Panc1 (cell line): Measurements from ENCODE around the gene NKAPL. TPM values are rescaled to one million over a fixed set of nuclear protein-coding genes. Genes with fewer than 3 reads are reported as not detected.

Experiments
- ATAC-seq: fragments of 200-7000 bp; cut with Tn5 transposase; 2 replicates; pipeline ENCODE4 v1.9.1; 2020; ENCODE audit warnings: mild to moderate bottlenecking, moderate library complexity
- Bru-seq: library from RNA; stranded (reverse); fragments of 400-500 nt; gene quantifications from one replicate; lab custom pipeline; 2021; lab: Mats Ljungman, UMichigan
- BruChase-seq, 2 experiments: library from RNA; stranded (reverse); fragments of 400-500 nt; gene quantifications; one replicate each; lab custom pipeline; 2021; lab: Mats Ljungman, UMichigan
- BruUV-seq: library from RNA; stranded (reverse); fragments of 400-500 nt; replicated peaks from 2 replicates; lab custom pipeline; 2021; lab: Mats Ljungman, UMichigan
- CTCF ChIA-PET: fragments of 300-600 bp; sonication (Branson Sonifier 250); formaldehyde crosslinking; loops from one replicate; lab custom pipeline; 2022; ENCODE audit warnings: antibody characterized with exemption; lab: Charles Lee
- POLR2A ChIA-PET: fragments of 300-600 bp; sonication (Branson Sonifier 250); formaldehyde crosslinking; loops from one replicate; lab custom pipeline; 2022; ENCODE audit warnings: antibody characterized with exemption; lab: Charles Lee
- DNase-seq: peaks from one replicate; pipeline ENCODE4 v3.0.0-alpha.2; 2010; ENCODE audit warnings: low read depth, low spot score
- H3K27ac ChIP-seq: 2 replicates; pipeline ENCODE4 v1.5.1; 2011; ENCODE audit warnings: mild to moderate bottlenecking, low read length, inconsistent platforms
- H3K27me3 ChIP-seq: fragments of 200-500 bp; sonication (Bioruptor generic); 2 replicates; pipeline ENCODE4 v1.6.0; 2014; ENCODE audit warnings: low read length, inconsistent platforms; ENCODE audit not compliant: control insufficient read depth, insufficient read depth
- H3K36me3 ChIP-seq: fragments of 200-500 bp; sonication (Bioruptor generic); 2 replicates; pipeline ENCODE4 v1.5.1; 2014; ENCODE audit warnings: inconsistent platforms, mild to moderate bottlenecking, low read length, moderate library complexity; ENCODE audit not compliant: control insufficient read depth, insufficient read depth
- H3K4me1 ChIP-seq: 2 replicates; pipeline ENCODE4 v1.5.1; 2011; ENCODE audit warnings: inconsistent platforms, mild to moderate bottlenecking, low read length, moderate library complexity; ENCODE audit not compliant: control insufficient read depth, insufficient read depth
- H3K4me3 ChIP-seq, 2 experiments: 2 replicates each; pipeline ENCODE4 v1.5.1; 2011 to 2012; ENCODE audit warnings: low read depth in 2 of 2, low read length in 2 of 2, mild to moderate bottlenecking in 2 of 2, inconsistent platforms in 1 of 2, moderate library complexity in 1 of 2
- H3K9me3 ChIP-seq: fragments of 200-500 bp; sonication (Bioruptor generic); 2 replicates; pipeline ENCODE4 v1.5.1; 2014; ENCODE audit warnings: low read depth, mild to moderate bottlenecking, inconsistent platforms, low read length, moderate library complexity; ENCODE audit not compliant: control insufficient read depth, insufficient read depth
- POLR2AphosphoS5 ChIP-seq: IDR thresholded peaks from 2 replicates; pipeline ENCODE4 v1.6.1; 2012; ENCODE audit warnings: mild to moderate bottlenecking, low read depth, low read length, moderate library complexity
- SIN3A ChIP-seq: IDR thresholded peaks from 2 replicates; pipeline ENCODE4 v1.6.1; 2012; ENCODE audit warnings: low read depth, mild to moderate bottlenecking, low read length, moderate library complexity, borderline replicate concordance; ENCODE audit not compliant: insufficient read depth
- TCF7L2 ChIP-seq: IDR thresholded peaks from 2 replicates; pipeline ENCODE4 v1.6.1; 2011; ENCODE audit warnings: mild to moderate bottlenecking, low read depth, low read length, inconsistent platforms
- in situ Hi-C: cut with HindIII; loops from 2 replicates; pipeline ENCODE4 v1.10.0; 2016; ENCODE audit warnings: low sequenced_read_pairs, low pct_unique_long_range_greater_than_20kb
- intact Hi-C: fragments of 100-400 bp; cut with micrococcal nuclease; formaldehyde crosslinking; loops from one replicate; pipeline ENCODE4 v1.10.0; 2022; ENCODE audit not compliant: unreplicated experiment
- long read RNA-seq: library from polyadenylated mRNA; unstranded; transcript quantifications from one replicate; pipeline ENCODE4 v2.0.0, GENCODE V29; 2021; ENCODE audit not compliant: unreplicated experiment
- polyA plus RNA-seq: library from polyadenylated mRNA; unstranded; fragments of >200 nt; gene quantifications from one replicate; pipeline ENCODE4 v1.2.1, GENCODE V29; 2012; ENCODE audit warnings: missing spikeins; ENCODE audit not compliant: insufficient read length
- total RNA-seq: library from RNA; stranded (reverse); gene quantifications from one replicate; pipeline ENCODE4 v1.2.1, GENCODE V29; 2021; ENCODE audit not compliant: unreplicated experiment
- TF ChIP-seq, protein P1 (sequence below): fragments of 450-650 bp; IDR thresholded peaks from 2 replicates; pipeline ENCODE4 v1.5.1; 2017; ENCODE audit warnings: mild to moderate bottlenecking
- TF ChIP-seq, protein P2 (sequence below), 2 experiments: IDR thresholded peaks; 2 replicates each; pipeline ENCODE4 v1.6.1; 2011 to 2012; ENCODE audit warnings: low read depth in 2 of 2, control low read depth in 1 of 2, low read length in 1 of 2, mild to moderate bottlenecking in 1 of 2, moderate library complexity in 1 of 2; ENCODE audit not compliant: insufficient read depth in 1 of 2

Gene NKAPL
- total RNA-seq (not detected), Bru-seq, nascent RNA (percentile 21 among the genes with signal in this experiment), BruChase-seq, experiment 1, labeled RNA remaining after a 2-hour chase (percentile 26 among the genes with signal in this experiment), BruChase-seq, experiment 2, labeled RNA remaining after a 6-hour chase (not detected)
- polyA plus RNA-seq: not detected
- long read RNA-seq: 0 reads

DNA sequence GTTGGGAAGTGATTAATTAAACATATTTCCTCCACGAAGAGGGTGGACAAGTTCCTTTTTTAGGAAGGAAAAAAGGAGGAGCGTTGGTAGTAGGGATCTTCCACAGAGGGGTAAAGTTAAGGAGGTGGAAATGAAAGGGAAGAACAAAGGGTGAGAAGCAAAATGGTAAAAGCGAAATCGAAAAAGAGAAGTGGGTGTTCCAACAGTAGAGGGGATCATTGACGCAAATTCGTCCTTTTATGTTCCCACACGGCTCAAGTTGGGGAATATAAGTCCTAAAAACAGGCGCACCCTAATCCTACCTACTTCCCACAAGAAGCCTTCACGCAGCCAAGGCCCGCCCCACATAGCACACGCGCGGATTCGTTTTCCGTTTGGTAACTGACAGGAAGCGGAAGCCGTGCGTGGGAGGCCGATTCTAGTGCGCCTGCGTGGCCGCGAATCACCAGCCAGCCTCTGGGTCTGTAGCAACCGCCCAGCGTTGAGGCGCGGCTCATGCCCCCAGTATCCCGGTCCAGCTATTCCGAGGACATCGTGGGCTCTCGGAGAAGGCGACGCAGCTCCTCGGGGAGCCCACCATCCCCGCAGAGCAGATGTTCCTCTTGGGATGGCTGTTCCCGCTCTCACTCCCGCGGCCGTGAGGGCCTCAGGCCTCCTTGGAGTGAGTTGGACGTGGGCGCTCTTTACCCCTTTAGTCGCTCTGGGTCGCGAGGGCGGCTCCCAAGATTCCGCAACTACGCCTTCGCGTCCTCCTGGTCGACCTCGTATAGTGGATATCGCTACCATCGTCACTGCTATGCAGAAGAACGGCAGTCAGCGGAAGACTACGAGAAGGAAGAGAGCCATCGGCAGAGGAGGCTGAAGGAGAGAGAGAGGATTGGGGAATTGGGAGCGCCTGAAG, at the start of gene NKAPL:
Gene NKAPL, plus strand, starts transcription at position 421 of the 901 bp plus-strand sequence. Its CDS starts 75 bp downstream, at position 496.
- CTCF ChIA-PET: no interaction called here
- Histone ChIP-seq H3K9me3 (no peaks in the 10 kb centered on the region), H3K4me3 (no peak within 1 kb of the TSS), H3K27me3 (no peaks in the 10 kb centered on the region), H3K27ac (no peak within 1 kb of the TSS), H3K4me1 (no peaks in the 10 kb centered on the region), H3K36me3 (no peaks in the 10 kb centered on the region)
- no TSS peak for BruUV-seq
- TF ChIP-seq SIN3A (no peak), TCF7L2 (no peak), POLR2AphosphoS5 (no peak)
- TF ChIP-seq, protein P1, sequence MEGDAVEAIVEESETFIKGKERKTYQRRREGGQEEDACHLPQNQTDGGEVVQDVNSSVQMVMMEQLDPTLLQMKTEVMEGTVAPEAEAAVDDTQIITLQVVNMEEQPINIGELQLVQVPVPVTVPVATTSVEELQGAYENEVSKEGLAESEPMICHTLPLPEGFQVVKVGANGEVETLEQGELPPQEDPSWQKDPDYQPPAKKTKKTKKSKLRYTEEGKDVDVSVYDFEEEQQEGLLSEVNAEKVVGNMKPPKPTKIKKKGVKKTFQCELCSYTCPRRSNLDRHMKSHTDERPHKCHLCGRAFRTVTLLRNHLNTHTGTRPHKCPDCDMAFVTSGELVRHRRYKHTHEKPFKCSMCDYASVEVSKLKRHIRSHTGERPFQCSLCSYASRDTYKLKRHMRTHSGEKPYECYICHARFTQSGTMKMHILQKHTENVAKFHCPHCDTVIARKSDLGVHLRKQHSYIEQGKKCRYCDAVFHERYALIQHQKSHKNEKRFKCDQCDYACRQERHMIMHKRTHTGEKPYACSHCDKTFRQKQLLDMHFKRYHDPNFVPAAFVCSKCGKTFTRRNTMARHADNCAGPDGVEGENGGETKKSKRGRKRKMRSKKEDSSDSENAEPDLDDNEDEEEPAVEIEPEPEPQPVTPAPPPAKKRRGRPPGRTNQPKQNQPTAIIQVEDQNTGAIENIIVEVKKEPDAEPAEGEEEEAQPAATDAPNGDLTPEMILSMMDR: no peak
- TF ChIP-seq, protein P2, sequence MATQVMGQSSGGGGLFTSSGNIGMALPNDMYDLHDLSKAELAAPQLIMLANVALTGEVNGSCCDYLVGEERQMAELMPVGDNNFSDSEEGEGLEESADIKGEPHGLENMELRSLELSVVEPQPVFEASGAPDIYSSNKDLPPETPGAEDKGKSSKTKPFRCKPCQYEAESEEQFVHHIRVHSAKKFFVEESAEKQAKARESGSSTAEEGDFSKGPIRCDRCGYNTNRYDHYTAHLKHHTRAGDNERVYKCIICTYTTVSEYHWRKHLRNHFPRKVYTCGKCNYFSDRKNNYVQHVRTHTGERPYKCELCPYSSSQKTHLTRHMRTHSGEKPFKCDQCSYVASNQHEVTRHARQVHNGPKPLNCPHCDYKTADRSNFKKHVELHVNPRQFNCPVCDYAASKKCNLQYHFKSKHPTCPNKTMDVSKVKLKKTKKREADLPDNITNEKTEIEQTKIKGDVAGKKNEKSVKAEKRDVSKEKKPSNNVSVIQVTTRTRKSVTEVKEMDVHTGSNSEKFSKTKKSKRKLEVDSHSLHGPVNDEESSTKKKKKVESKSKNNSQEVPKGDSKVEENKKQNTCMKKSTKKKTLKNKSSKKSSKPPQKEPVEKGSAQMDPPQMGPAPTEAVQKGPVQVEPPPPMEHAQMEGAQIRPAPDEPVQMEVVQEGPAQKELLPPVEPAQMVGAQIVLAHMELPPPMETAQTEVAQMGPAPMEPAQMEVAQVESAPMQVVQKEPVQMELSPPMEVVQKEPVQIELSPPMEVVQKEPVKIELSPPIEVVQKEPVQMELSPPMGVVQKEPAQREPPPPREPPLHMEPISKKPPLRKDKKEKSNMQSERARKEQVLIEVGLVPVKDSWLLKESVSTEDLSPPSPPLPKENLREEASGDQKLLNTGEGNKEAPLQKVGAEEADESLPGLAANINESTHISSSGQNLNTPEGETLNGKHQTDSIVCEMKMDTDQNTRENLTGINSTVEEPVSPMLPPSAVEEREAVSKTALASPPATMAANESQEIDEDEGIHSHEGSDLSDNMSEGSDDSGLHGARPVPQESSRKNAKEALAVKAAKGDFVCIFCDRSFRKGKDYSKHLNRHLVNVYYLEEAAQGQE (IDR thresholded peaks at IDR 0.05; ENCODE audit: insufficient read depth in 1 of 2, low read depth in 2 of 2, low read length in 1 of 2): no peak
- POLR2A ChIA-PET: no interaction called here
- intact Hi-C loops: no loop called here
- no peak for DNase-seq
- no peak for ATAC-seq
- in situ Hi-C loops: no loop called here

DNA sequence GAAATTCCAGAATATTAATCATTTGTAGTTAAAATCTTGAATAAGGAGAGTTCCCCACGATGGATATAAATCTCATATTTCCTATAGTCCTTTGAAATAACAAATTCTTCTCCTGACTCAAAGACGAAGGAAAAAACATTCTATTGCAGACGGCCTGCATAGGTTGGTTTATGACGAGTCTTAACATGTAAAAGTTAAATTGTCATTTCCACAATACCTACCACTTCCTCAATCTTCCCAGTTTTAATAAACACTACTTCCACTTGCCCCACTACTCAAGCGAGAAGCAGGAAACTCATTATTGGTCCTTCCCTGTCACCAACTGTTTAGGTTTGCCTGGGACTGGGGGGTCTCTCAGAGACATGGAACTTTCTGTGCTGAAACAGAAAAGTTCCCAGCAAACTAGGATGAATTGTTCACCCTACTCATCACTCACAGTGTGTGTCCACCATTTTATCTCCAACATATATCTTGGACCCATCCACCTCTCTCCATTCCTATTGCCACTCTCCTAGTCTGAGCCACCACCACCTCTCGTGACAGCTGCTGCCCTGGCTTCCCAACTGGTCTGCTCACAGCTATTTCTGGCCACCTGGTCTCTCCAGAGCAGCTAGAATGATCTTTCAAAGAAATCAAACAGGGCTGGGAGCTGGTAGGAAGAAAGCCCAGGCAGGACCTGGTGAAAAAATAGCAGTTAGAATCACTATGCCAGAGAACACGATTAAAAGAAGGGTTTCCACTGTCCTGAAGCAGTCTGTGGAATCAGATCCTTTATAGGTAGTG, 49.2 kb upstream of the NKAPL start:
- DNase-seq: no peak
- Histone ChIP-seq H3K27me3 (no peaks in the 10 kb centered on the region), H3K9me3 (no peaks in the 10 kb centered on the region), H3K27ac (no peak overlapping the region), H3K4me3 (no peak overlapping the region), H3K36me3 (no peaks in the 10 kb centered on the region), H3K4me1 (peaks cover 3% of the 10 kb centered on the region)
- no peak for ATAC-seq
- ChIA-PET CTCF (no interaction called here), POLR2A (no interaction called here)
- TF ChIP-seq, protein P1: no peak
- no peak for TF ChIP-seq POLR2AphosphoS5
- TF ChIP-seq SIN3A: no peak
- TF ChIP-seq, protein P2 (IDR thresholded peaks at IDR 0.05; ENCODE audit: insufficient read depth in 1 of 2, low read depth in 2 of 2, low read length in 1 of 2): no peak
- TF ChIP-seq TCF7L2: no peak
- intact Hi-C loops (loop anchor here (5.0 kb wide), 2 partner anchors 68 to 308 kb away; partner anchors contain the start of gene ZKSCAN8), in situ Hi-C loops (no loop called here)
- no TSS peak for BruUV-seq
